Upper lobe of left lung (tissue), 6 donors: ENCODE results near the gene SPOCK1. TPM values are rescaled to one million over a fixed set of nuclear protein-coding genes. Genes with fewer than 3 reads are reported as not detected.
"Not testable (repeated sequence)": the region's sequence is repeated elsewhere in the genome, so short reads cannot be mapped to it uniquely, and the experiment has no call there.

Experiments
- ATAC-seq, 2 donors: fragments of 200-7000 bp; cut with Tn5 transposase; one replicate each; pipeline ENCODE4 v1.9.1; 2022; ENCODE audit warnings: mild to moderate bottlenecking in 2 of 2, moderate library complexity in 2 of 2; ENCODE audit not compliant: low FRiP score in 2 of 2
- DNase-seq, 2 donors: peaks; one replicate each; pipeline ENCODE4 v3.0.0-alpha.2; 2019 to 2020
- H3K27ac ChIP-seq, 4 donors: fragments of 200-600 bp; sonication (generic); one replicate each; pipeline ENCODE4 v1.5.1; 2016 to 2019
- H3K27me3 ChIP-seq, 4 donors: fragments of 200-600 bp; sonication (generic); one replicate each; pipeline ENCODE4 v1.5.1; 2017 to 2019
- H3K36me3 ChIP-seq, 4 donors: fragments of 200-600 bp; sonication (generic); one replicate each; pipeline ENCODE4 v1.5.1; 2016 to 2019
- H3K4me1 ChIP-seq, 4 donors: fragments of 200-600 bp; sonication (generic); one replicate each; pipeline ENCODE4 v1.5.1; 2018 to 2019
- H3K4me3 ChIP-seq, 4 donors: fragments of 200-600 bp; sonication (generic); one replicate each; pipeline ENCODE4 v1.5.1; 2017 to 2019; ENCODE audit warnings: mild to moderate bottlenecking in 2 of 4, moderate library complexity in 1 of 4
- H3K9me3 ChIP-seq, 4 donors: fragments of 200-600 bp; sonication (generic); one replicate each; pipeline ENCODE4 v1.5.1; 2018 to 2019
- CTCF ChIP-seq, 6 experiments: fragments of 450-650 bp in 4 of 6; fragments of 200-600 bp in 2 of 6; sonication (generic) in 2 of 6; IDR thresholded peaks; one replicate each; pipeline ENCODE4 v1.5.1; 2016 to 2019; ENCODE audit warnings: antibody characterized with exemption in 6 of 6
- EP300 ChIP-seq, 4 donors: sonication (generic); formaldehyde crosslinking; IDR thresholded peaks; one replicate each; pipeline ENCODE4 v1.5.1; 2017; ENCODE audit warnings: antibody characterized with exemption in 4 of 4, control low read depth in 2 of 4
- POLR2A ChIP-seq, 4 donors: fragments of 450-650 bp; IDR thresholded peaks; one replicate each; pipeline ENCODE4 v1.5.1; 2016 to 2017; ENCODE audit warnings: antibody characterized with exemption in 4 of 4, mild to moderate bottlenecking in 2 of 4
- POLR2AphosphoS5 ChIP-seq, 2 donors: sonication (generic); formaldehyde crosslinking; IDR thresholded peaks; one replicate each; pipeline ENCODE4 v1.5.1; 2017; ENCODE audit warnings: antibody characterized with exemption in 2 of 2
- WGBS, 2 donors: methylation state at CpG; one replicate each; pipeline ENCODE4 v1.1.5; 2017 to 2018; 5-methylcytosine and 5-hydroxymethylcytosine counted together
- total RNA-seq, 6 donors: library from RNA; depleted of rRNA in 4 of 6; stranded (reverse); fragments of >200 nt in 4 of 6; gene quantifications; one replicate each; pipeline versions ENCODE4 v1.1.0 to v1.2.1, GENCODE V29; 2016 to 2021
- donor health status: DM: no; HTN: no; CAD: no; lungs with moderate emphysema.
- donor health status: DM: no; HTN: yes; CAD: no; lungs with severe emphysema.

Gene SPOCK1
- 10 to 100 TPM in 1 of 6 donors, 1 to 10 TPM in 2, under 1 TPM in 2, not detected in 1; 0.33 to 16.6 (median 2.0) TPM for total RNA-seq

- no peak within 1 kb of the TSS for H3K27ac ChIP-seq
- H3K9me3 ChIP-seq: no peaks in the 10 kb centered on the region
- H3K4me1 ChIP-seq: peaks cover 6 to 13% (median 7%) of the 10 kb centered on the region in 4 donors
- no peaks in the 10 kb centered on the region for H3K36me3 ChIP-seq
- peak within 1 kb of the TSS in 3 of 4 donors; percentile 21 to 43 (median 41) for H3K4me3 ChIP-seq
- peak; percentile 72 to 96 for ATAC-seq
- H3K27me3 ChIP-seq: peaks cover 0 to 20% (median 10%) of the 10 kb centered on the region in 4 donors
- WGBS, 2 donors: 0 to 3% methylated on average over 22 to 49 of the region's 78 CpGs
- TF ChIP-seq CTCF (IDR thresholded peaks at IDR 0.05): peak; percentile 82 to 93 (median 86)
- no peak for TF ChIP-seq EP300 (IDR thresholded peaks at IDR 0.05)
- peak; percentile 60 to 96 for DNase-seq
Observed at GRCh38 chr5:137498736-137499505, at the start of gene SPOCK1. SPOCK1 (minus strand) TSS chr5:137499326.

- Histone ChIP-seq H3K4me1 (no peaks in the 10 kb centered on the region), H3K27me3 (no peaks in the 10 kb centered on the region), H3K36me3 (no peaks in the 10 kb centered on the region), H3K9me3 (no peaks in the 10 kb centered on the region), H3K27ac (no peak overlapping the region), H3K4me3 (no peak overlapping the region)
- 86 to 91% methylated on average over 4 of the region's 4 CpGs for WGBS, 2 donors
- DNase-seq (no peak), ATAC-seq (no peak)
- TF ChIP-seq POLR2AphosphoS5 (IDR thresholded peaks at IDR 0.05): no peak
- TF ChIP-seq CTCF (IDR thresholded peaks at IDR 0.05): no peak
- no peak for TF ChIP-seq EP300 (IDR thresholded peaks at IDR 0.05)
- no peak for TF ChIP-seq POLR2A (IDR thresholded peaks at IDR 0.05)
Observed at GRCh38 chr5:137545956-137546355, 46.8 kb upstream of the SPOCK1 start.

DNA sequence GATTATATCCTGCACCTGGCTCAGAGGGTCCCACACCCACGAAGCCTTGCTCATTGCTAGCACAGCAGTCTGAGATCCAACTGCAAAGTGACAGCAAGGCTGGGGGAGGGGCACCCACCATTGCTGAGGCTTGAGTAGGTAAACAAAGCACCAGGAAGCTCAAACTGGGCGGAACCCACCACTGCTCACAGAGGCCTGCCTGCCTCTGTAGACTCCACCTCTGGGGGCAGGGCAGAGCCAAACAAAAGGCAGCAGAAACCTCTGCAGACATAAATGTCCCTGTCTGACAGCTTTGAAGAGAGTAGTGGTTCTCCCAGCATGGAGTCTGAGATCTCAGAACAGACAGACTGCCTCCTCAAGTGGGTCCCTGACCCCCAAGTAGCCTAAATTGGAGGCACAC is 36.3 kb upstream of the SPOCK1 start:
- H3K9me3 ChIP-seq, H3K36me3 ChIP-seq, H3K27me3 ChIP-seq, H3K4me3 ChIP-seq, H3K27ac ChIP-seq, DNase-seq, ATAC-seq, H3K4me1 ChIP-seq: not testable (repeated sequence)
- 55 to 72% methylated on average over 2 of the region's 2 CpGs for WGBS, 2 donors

DNA sequence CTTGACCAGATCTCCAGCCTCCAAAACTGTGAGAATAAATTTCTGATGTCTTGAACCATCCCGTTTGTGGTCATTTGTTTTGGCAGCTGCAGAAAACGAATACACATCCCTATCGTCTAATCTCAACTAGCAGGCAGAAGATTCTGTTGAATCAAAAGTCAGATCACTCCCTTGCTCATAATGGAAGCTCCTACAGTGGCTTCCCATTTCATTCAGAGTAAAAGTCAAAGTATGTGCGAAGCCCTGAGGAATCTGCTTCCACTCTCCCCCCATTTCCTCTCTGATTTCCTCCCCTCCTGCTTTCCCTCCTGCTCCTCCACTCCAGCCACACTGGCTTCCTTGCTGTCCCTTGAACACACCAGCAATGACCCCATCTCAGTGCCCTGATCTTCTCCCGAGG is 34.8 kb upstream of the SPOCK1 start:
- H3K4me3 ChIP-seq: no peak overlapping the region
- TF ChIP-seq EP300 (IDR thresholded peaks at IDR 0.05): no peak
- H3K27ac ChIP-seq: no peak overlapping the region
- H3K36me3 ChIP-seq: no peaks in the 10 kb centered on the region
- WGBS, 2 donors: 73 to 84% methylated on average over 5 of the region's 5 CpGs
- H3K27me3 ChIP-seq: no peaks in the 10 kb centered on the region
- ATAC-seq (no peak), DNase-seq (no peak)
- no peaks in the 10 kb centered on the region for H3K9me3 ChIP-seq
- no peaks in the 10 kb centered on the region for H3K4me1 ChIP-seq

DNA sequence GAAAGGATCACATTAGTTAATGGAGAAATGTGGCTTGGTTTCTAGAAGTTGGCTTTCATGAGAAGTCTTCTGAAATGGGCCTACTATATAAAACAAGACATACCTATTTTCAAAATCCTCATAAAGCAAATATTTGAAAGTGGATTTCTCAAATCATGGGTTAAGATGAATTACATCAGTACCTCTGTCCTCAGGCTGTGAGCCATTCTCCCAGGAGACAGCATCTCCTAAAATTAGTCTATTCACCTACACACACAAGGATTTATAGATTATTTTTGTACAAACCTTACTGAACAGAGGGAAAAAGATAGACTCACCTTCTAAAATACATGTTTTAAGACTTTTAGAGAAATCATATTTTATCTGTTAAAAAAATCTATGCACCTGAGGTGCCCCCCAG is 32.1 kb upstream of the SPOCK1 start:
- Histone ChIP-seq H3K36me3 (no peaks in the 10 kb centered on the region), H3K9me3 (no peaks in the 10 kb centered on the region), H3K27ac (no peak overlapping the region), H3K27me3 (no peaks in the 10 kb centered on the region), H3K4me1 (no peaks in the 10 kb centered on the region), H3K4me3 (no peak overlapping the region)
- DNase-seq (no peak), ATAC-seq (no peak)
- TF ChIP-seq POLR2AphosphoS5 (IDR thresholded peaks at IDR 0.05) (no peak), POLR2A (IDR thresholded peaks at IDR 0.05) (no peak), CTCF (IDR thresholded peaks at IDR 0.05) (no peak), EP300 (IDR thresholded peaks at IDR 0.05) (no peak)

DNA sequence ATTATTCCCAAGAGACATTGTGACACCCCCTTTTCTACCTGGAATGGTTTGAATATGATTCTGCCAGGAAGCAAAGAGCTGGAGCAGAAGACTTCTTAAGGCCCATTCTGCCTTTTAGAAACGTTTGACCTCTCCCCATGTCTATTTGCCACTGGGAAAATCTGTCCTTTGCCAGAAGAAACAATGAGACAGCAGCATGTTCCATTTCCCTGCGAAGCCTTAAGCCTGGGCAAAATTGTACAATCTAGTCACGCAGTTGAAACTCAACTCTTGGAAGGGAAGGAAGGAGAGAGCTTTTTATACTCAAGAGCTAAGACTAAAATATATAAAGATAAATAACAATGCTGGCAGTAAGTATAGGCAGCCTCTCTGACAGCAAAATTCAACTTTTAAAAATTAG is 22.1 kb upstream of the SPOCK1 start:
- TF ChIP-seq POLR2AphosphoS5 (IDR thresholded peaks at IDR 0.05): no peak
- TF ChIP-seq CTCF (IDR thresholded peaks at IDR 0.05): no peak
- TF ChIP-seq POLR2A (IDR thresholded peaks at IDR 0.05): no peak
- TF ChIP-seq EP300 (IDR thresholded peaks at IDR 0.05): no peak
- H3K27ac ChIP-seq: no peak overlapping the region
- no peaks in the 10 kb centered on the region for H3K36me3 ChIP-seq
- no peak overlapping the region for H3K4me3 ChIP-seq
- H3K27me3 ChIP-seq: no peaks in the 10 kb centered on the region
- DNase-seq (no peak), ATAC-seq (no peak)
- H3K9me3 ChIP-seq: no peaks in the 10 kb centered on the region
- WGBS, 2 donors: 66 to 70% methylated on average over 3 of the region's 3 CpGs
- no peaks in the 10 kb centered on the region for H3K4me1 ChIP-seq
